Right lobe of liver (tissue), 6 donors: ENCODE measurements around the gene AKT3. TPM values are rescaled to one million over a fixed set of nuclear protein-coding genes. Genes with fewer than 3 reads are reported as not detected.

Experiments used
- ATAC-seq, 4 donors: fragments of 200-7000 bp; cut with Tn5 transposase; one replicate each; pipeline ENCODE4 v1.9.1; 2020; ENCODE audit warnings: mild to moderate bottlenecking in 4 of 4, moderate library complexity in 4 of 4
- DNase-seq, 3 donors: peaks; one replicate each; pipeline ENCODE4 v3.0.0-alpha.2; 2020
- H3K27ac ChIP-seq, 3 donors: fragments of 200-600 bp; one replicate each; pipeline ENCODE4 v1.8.0; 2022
- H3K27me3 ChIP-seq, 2 donors: fragments of 200-600 bp; one replicate each; pipeline ENCODE4 v1.8.0; 2022
- H3K36me3 ChIP-seq, 4 donors: fragments of 200-600 bp; sonication (generic) in 1 of 4; one replicate each; pipeline versions ENCODE4 v1.5.1 to v1.8.0; 2017 to 2022; ENCODE audit warnings: control low read depth in 1 of 4
- H3K4me1 ChIP-seq, 4 donors: fragments of 200-600 bp; sonication (generic) in 1 of 4; one replicate each; pipeline versions ENCODE4 v1.5.1 to v1.8.0; 2017 to 2022; ENCODE audit warnings: control low read depth in 1 of 4
- H3K4me3 ChIP-seq, 3 donors: fragments of 200-600 bp; one replicate each; pipeline ENCODE4 v1.8.0; 2022
- H3K9me3 ChIP-seq, 4 donors: fragments of 200-600 bp; sonication (generic) in 1 of 4; one replicate each; pipeline versions ENCODE4 v1.5.1 to v1.8.0; 2017 to 2022; ENCODE audit warnings: control low read depth in 1 of 4
- CTCF ChIP-seq, 4 donors: fragments of 200-600 bp in 3 of 4; fragments of 450-650 bp in 1 of 4; IDR thresholded peaks; one replicate each; pipeline versions ENCODE4 v1.5.1 to v1.8.0; 2016 to 2022; ENCODE audit warnings: antibody characterized with exemption in 4 of 4, mild to moderate bottlenecking in 2 of 4
- POLR2A ChIP-seq: fragments of 450-650 bp; IDR thresholded peaks from one replicate; pipeline ENCODE4 v1.6.1; 2017; ENCODE audit warnings: antibody characterized with exemption, mild to moderate bottlenecking
- WGBS: methylation state at CpG from one replicate; pipeline ENCODE4 v1.1.6; 2018; ENCODE audit warnings: low coverage, low lambda C conversion rate; ENCODE audit not compliant: insufficient coverage; ENCODE audit errors: missing lambda C conversion rate; 5-methylcytosine and 5-hydroxymethylcytosine counted together
- intact Hi-C, 2 donors: fragments of 100-400 bp; cut with DNase I; formaldehyde crosslinking; loops; one replicate each; pipeline versions ENCODE4 v1.11.2 to v1.14.1; 2022
- total RNA-seq, 6 experiments: library from RNA; depleted of rRNA in 2 of 6; stranded (reverse); fragments of >200 nt in 2 of 6; fragmentation: NEBNext Ultra II Directional in 3 of 6; extraction: Animal tissue kit (Norgen Biotek cat#: 25700) in 3 of 6; gene quantifications; one replicate each; pipeline versions ENCODE4 v1.1.0 to v1.2.4, GENCODE V29; 2016 to 2023
- donor health status: DM: no; HTN: yes; CAD: no.
- donor health status: DM: no; HTN: no; CAD: no.
- donor health status: DM: no; HTN: no; CAD: no.
- donor health status: DM: no; HTN: yes; CAD: no.
- donor health status: DM: no; HTN: yes; CAD: no.

AKT3 gene
- total RNA-seq, 6 experiments from 2014 or later = 4.9 to 9.6 (median 6.8) TPM

GRCh38 chr1:243693800-243694199 lies 156.2 kb downstream of the AKT3 start:
- Histone ChIP-seq H3K4me3 (no peak overlapping the region), H3K36me3 (no peaks in the 10 kb centered on the region), H3K27ac (no peak overlapping the region), H3K4me1 (no peaks in the 10 kb centered on the region), H3K27me3 (no peaks in the 10 kb centered on the region), H3K9me3 (no peaks in the 10 kb centered on the region)
- intact Hi-C loops = no loop called here
- TF ChIP-seq CTCF (IDR thresholded peaks at IDR 0.05) (no peak), POLR2A (no peak)
- WGBS = 73% methylated on average over 1 of the region's 1 CpG
- ATAC-seq (no peak), DNase-seq (no peak)

DNA sequence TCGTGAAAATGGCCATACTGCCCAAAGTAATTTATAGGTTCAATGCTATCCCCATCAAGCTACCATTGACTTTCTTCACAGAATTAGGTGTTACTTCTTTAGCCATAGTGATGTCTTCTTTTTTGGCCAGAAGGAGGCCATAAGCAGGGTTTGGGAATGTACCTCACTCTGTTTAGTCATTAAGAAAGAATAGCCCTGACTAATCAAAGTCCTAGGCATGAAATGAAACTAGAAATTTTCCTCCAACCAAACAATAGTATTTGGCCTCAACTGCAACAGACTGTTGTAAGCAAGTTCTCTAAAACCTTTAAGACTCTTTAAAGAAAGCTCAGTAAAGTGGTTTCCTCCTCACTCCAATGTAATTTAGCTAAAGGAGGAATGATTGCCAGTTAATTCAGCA lies 163.9 kb downstream of the AKT3 start:
- 91% methylated on average over 1 of the region's 1 CpG for WGBS
- no peaks in the 10 kb centered on the region for H3K27me3 ChIP-seq
- ATAC-seq = no peak

DNA sequence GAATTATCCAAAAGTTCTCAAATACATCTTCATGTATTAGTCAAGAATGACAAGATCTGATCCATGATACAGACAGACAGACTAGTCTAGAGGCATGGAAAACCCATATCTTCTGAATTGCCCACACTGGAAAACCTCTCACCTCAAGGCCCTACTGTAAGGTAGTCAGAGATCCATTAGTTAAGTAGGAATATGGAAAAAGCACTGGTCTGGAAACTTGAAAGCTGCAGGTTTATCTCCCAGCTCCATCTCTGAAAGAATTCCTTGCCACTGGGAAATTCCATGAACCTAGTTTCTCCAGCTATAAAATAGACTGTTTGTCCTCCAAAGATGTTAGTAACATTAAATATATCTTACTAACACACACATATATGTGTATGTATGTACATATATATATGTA lies 169.2 kb downstream of the AKT3 start:
- no peak for TF ChIP-seq POLR2A
- TF ChIP-seq CTCF (IDR thresholded peaks at IDR 0.05) = no peak
- Histone ChIP-seq H3K27me3 (no peaks in the 10 kb centered on the region), H3K9me3 (no peaks in the 10 kb centered on the region), H3K27ac (no peak overlapping the region), H3K4me3 (no peak overlapping the region), H3K4me1 (no peaks in the 10 kb centered on the region), H3K36me3 (no peaks in the 10 kb centered on the region)
- no peak for DNase-seq
- no peak for ATAC-seq
- intact Hi-C loops = no loop called here

More for the DNA sequence above, 163.9 kb downstream of the AKT3 start:
- no peak for DNase-seq
- Histone ChIP-seq H3K4me1 (no peaks in the 10 kb centered on the region), H3K9me3 (no peaks in the 10 kb centered on the region), H3K36me3 (no peaks in the 10 kb centered on the region), H3K4me3 (no peak overlapping the region), H3K27ac (no peak overlapping the region)
- TF ChIP-seq POLR2A (no peak), CTCF (IDR thresholded peaks at IDR 0.05) (no peak)
- intact Hi-C loops = no loop called here

DNA sequence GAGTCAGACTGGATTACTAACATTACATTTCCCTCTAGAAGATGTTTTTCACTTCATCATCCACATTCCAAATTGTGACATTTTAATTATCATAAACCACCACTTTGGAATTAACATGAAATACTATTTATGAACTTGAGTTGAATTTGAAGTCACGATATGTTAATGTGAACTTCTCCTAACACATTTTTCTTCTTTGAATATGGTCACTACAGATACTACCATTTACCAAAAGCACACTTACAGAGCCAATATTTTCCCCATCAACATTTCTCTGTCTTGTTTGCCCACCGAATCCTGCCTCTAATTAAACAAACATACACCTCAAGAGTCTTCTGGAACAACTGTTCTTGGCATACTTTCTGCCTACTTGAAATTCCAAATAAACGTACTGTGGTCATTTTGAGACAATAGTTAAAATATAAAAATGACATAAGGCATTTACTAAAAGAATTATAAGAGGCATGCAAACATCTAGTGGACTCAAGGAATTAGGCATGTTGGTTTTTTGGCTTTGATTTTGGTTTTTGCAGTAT lies 177.4 kb downstream of the AKT3 start:
- TF ChIP-seq CTCF (IDR thresholded peaks at IDR 0.05) (no peak), POLR2A (no peak)
- intact Hi-C loops = no loop called here

DNA sequence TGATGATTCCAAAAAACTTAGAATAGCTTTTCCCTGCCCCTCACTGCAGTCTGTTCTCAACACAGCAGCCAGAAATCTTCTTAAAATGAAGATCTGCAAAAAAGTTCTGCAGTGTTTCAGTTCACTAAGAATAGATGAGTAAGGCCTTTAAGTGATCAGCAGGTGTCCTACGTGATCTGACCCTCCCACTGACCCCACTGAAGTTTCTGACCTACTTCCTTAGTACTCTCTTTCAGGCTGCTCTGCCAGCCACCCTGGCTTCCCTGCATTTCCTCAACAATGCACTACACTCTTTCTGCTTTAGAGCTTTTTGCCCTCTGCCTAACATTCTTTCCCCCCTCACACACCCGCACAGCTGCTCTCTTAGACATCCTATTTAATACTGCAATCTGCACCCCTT lies 182.5 kb downstream of the AKT3 start:
- no peaks in the 10 kb centered on the region for H3K9me3 ChIP-seq
- DNase-seq = no peak
- intact Hi-C loops = no loop called here
- TF ChIP-seq CTCF (IDR thresholded peaks at IDR 0.05) (no peak), POLR2A (no peak)
- WGBS = 85% methylated on average over 2 of the region's 2 CpGs
- H3K27me3 ChIP-seq = no peaks in the 10 kb centered on the region
- H3K4me1 ChIP-seq = no peaks in the 10 kb centered on the region
- H3K36me3 ChIP-seq = no peaks in the 10 kb centered on the region
- H3K4me3 ChIP-seq = no peak overlapping the region
- H3K27ac ChIP-seq = no peak overlapping the region
- ATAC-seq = no peak

More for the DNA sequence above, 177.4 kb downstream of the AKT3 start:
- no peak for ATAC-seq
- Histone ChIP-seq H3K36me3 (no peaks in the 10 kb centered on the region), H3K27ac (no peak overlapping the region), H3K4me1 (no peaks in the 10 kb centered on the region), H3K9me3 (no peaks in the 10 kb centered on the region), H3K27me3 (no peaks in the 10 kb centered on the region), H3K4me3 (no peak overlapping the region)
- DNase-seq = no peak
- 72% methylated on average over 3 of the region's 3 CpGs for WGBS
